Fibroblast of mammary gland (primary cell): ENCODE data around the gene FAM171A2.

Experiments
- DNase-seq: peaks from one replicate; pipeline ENCODE4 v3.0.0-alpha.2; 2010; ENCODE audit warnings: low read depth
- H3K4me3 ChIP-seq: 2 replicates; pipeline ENCODE4 v1.5.1; 2011; ENCODE audit warnings: low read depth, mild to moderate bottlenecking, low read length, moderate library complexity; ENCODE audit not compliant: control insufficient read depth
- TF ChIP-seq, protein P1 (sequence below): conservative IDR thresholded peaks from 2 replicates; pipeline ENCODE4 v1.5.1; 2011; ENCODE audit warnings: low read depth, low read length, inconsistent platforms; ENCODE audit not compliant: control insufficient read depth, insufficient read depth

FAM171A2 gene

DNA sequence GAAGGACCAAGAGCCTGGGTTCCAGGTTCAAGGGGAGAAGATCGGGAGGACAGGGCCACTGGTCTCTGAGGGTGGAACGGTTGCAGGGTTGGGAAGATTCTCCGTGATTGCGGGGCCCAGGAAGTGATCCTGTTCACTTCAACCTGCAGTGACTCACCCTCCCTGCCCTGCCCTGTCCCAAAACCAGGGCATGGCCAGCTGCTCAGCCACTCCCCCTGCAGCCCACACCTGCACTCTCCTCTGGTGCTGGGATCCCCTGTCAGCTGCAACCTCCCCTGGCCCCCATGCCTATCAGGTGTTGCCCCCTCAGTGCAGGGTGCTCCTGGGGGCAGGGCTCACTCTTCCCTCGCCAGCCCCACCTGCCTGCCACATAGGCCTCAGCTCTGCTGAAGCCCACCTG, 54.2 kb downstream of the FAM171A2 start:
- TF ChIP-seq, protein P1, sequence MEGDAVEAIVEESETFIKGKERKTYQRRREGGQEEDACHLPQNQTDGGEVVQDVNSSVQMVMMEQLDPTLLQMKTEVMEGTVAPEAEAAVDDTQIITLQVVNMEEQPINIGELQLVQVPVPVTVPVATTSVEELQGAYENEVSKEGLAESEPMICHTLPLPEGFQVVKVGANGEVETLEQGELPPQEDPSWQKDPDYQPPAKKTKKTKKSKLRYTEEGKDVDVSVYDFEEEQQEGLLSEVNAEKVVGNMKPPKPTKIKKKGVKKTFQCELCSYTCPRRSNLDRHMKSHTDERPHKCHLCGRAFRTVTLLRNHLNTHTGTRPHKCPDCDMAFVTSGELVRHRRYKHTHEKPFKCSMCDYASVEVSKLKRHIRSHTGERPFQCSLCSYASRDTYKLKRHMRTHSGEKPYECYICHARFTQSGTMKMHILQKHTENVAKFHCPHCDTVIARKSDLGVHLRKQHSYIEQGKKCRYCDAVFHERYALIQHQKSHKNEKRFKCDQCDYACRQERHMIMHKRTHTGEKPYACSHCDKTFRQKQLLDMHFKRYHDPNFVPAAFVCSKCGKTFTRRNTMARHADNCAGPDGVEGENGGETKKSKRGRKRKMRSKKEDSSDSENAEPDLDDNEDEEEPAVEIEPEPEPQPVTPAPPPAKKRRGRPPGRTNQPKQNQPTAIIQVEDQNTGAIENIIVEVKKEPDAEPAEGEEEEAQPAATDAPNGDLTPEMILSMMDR = no peak
- H3K4me3 ChIP-seq = no peak overlapping the region
- DNase-seq = no peak

- no peak overlapping the region for H3K4me3 ChIP-seq
- TF ChIP-seq, protein P1 = no peak
- no peak for DNase-seq
These were observed 54.8 kb downstream of the FAM171A2 start for GRCh38 chr17:44308865-44309264.

DNA sequence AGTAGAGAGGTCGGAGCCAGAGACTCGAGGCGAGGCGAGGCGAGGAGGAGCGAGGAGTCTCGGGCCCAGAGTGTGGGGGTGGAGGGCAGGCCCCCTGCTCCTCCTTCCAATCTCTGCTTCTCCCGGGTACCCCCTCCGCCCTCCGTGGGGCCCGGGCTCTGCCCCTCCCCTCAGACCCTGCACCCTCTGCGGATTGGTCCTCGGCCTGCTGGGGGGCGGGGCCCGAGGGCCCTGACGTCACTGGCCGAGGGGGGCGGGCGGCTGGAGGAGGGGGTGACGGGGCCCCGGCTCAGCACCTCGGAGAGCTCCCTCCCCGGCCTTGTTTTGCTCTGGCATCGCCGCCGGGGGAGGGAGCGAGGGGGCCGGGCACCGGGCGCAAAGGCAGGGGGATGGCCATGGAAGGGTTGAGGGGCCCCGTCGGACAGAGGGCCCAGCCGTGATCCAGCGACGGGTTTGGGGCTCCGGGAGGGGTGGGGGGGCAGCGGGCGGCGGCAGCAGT, 55.3 kb downstream of the FAM171A2 start, which contains the start of gene RUNDC3A:
Gene RUNDC3A (plus strand): TSS at position 282 of the 499 bp plus-strand sequence. CDS start 232 bp downstream, outside the sequence.
- DNase-seq = peak; percentile 51
- TF ChIP-seq, protein P1 = no peak
- H3K4me3 ChIP-seq = peak within 1 kb of the TSS; percentile 24

DNA sequence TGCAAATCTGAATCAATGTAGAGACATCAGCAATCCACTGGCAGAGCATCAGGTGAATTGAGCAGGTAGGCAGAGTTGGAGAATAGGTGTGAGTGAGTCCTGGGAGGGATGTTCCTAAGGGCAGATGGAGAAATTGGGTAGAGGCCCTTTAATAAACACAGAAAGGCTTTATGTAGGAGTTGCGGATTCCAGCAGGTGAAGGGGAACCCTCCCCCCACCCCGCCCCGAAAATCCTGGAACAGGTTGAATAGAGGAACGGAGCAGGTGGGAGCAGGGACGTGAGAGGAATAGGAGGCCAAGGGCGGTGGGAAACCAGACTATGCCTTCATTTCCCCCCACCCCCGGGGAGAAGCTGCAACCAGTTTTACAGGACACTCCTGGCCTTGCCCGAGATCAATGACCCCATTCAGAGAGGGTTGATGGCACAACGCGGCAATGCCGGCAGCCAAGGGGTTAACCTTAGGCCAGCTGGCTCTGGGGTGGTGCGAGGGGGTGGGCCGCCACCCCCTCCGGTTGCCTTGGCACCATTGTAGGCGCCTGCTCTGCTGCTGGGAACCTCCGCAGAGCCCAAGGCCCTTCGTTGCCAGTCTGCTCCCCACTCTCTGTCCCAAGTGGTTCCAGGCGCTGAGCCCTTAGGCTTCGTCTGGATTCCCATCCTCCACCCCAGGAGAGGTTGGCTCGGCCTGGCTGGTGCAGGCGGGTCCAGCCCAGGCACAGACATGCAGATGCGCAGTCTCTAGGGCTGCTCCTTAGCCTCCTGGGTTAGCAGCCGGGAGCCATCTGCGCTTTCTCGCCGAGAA, 56.1 kb downstream of the FAM171A2 start:
- no peak for DNase-seq
- no peak overlapping the region for H3K4me3 ChIP-seq
- TF ChIP-seq, protein P1 = no peak

DNA sequence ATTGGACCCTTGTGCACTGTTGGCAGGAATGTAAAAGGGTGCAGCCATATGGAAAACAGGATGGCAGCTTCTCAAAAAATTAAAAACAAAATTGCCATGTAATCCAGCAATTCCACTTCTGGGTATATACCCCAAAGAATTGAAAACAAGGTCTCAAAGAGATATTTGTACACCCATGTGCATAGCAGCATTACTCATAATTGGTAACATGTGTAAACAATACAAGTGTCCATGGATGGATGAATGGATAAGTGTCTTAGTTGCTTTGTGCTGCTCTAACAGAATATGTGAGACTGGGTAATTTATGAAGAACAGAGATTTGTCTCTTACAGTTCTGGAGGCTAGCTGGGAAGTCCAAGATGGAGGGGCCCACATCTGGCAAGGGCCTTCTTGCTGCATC, 59.0 kb downstream of the FAM171A2 start:
- TF ChIP-seq, protein P1 = no peak
- peak; percentile 38 for DNase-seq
- H3K4me3 ChIP-seq = no peak overlapping the region
